Suppressor macrophage (primary cell): ENCODE data around the gene MBD2.
A peak's percentile ranks its signal among the peaks of the same experiment; 100 is the strongest.
"Not testable (repeated sequence)": the region's sequence is repeated elsewhere in the genome, so short reads cannot be mapped to it uniquely, and the experiment has no call there.

Source experiments
- DNase-seq, 4 experiments: peaks; one replicate each; pipeline ENCODE4 v3.0.0-alpha.2; 2020 to 2022

The MBD2 gene

GRCh38 chr18:54149078-54149697 lies 75.3 kb downstream of the MBD2 start:
- DNase-seq = peak; percentile 33 to 64 (median 46)

- no peak for DNase-seq
Observed at GRCh38 chr18:54148678-54149077, 75.8 kb downstream of the MBD2 start.

DNA sequence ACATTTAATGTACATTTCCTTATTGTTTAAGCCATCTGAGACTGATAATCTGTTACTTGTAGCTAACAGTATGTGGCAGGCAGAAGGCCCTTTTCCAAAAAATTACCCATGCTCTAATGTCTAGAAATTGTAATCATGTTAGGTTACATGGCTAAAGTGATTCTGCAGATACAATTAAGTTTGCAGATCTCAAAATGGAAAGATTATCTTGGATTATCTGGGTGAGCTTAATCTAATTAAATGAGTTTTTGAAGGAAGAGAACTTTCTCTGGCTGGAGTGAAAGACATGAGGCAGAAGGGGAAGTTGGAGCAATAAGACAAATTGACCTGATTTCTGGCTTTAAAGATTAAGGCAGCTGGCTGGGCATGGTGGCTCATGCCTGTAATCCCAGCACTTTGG lies 76.3 kb downstream of the MBD2 start:
- DNase-seq = peak in 2 of 4 experiments; percentile 7 to 9

DNA sequence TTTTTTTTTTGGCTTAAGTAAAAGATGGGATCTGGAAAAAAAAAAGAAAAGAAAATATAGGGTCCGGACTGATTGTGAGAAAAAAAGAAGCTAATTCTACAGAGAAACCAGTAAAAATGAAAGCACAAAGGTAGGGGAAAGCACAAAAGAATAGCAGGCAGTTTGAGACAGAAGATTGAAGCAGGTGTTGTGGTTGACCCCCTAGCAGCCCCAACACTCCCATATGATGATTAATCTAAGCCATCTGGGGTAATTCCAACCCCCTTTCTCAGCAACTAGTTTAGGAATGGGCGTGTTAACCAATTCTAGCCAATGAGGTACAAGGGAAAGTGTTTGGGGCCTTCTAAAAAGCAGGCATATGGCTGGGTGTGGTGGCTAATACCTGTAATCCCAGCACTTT lies 77.0 kb downstream of the MBD2 start:
- DNase-seq = no peak

GRCh38 chr18:54141041-54141608 lies 83.3 kb downstream of the MBD2 start:
- no peak for DNase-seq

DNA sequence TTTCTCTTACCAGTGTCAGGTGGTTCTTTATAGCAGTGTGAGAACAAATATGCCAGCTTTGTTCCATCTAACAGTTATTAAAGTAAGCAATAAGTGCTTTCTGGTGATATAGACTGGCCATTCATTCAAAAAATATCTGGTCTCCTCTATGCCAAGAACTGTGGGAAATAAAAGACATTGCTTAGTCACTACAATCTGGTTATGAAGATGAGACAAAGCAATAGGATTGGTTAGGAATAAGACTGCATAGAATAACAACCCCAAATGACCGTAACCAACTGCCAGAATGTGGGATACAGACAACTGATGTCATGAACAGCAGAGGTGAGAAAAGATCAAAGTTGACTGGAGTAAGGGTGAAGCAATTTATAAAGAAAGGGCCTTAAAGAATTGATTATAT lies 83.8 kb downstream of the MBD2 start:
- DNase-seq = no peak

DNA sequence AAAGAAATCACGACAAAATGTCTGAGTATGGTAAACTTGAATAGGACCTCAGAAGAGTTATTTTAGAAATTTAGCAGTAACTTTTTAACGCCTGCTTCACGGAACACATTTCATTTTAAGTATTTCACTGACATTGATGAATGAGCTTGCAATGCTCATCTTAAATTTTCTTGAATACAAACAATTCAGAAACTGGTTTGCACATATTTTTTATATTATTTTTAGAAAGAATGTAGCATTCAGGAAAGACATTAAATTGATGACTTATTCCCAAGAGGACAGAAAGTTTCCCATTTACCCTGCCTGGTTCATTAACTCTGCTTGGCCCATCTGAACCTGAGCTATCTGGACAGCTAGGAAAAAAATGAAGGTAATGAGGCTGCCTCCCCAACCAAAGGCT lies 89.3 kb downstream of the MBD2 start:
- no peak for DNase-seq

DNA sequence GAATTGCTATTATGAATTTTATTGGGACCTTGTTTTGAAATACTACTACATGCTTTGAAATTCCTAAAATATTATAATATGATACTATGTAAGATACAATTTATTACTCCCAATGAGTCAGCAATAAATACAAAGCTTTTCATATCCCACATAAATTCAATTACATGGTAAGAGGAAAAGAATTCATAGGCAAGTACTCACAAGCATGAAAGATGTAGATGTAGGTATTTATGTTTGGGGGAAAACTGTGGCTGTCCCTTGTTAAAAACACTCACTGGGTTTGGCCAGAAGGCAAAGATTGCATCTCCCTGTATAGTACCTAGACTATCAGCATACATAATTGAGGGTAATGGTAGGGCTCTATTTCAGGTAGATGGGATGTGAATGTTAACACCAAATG lies 90.4 kb downstream of the MBD2 start:
- no peak for DNase-seq

DNA sequence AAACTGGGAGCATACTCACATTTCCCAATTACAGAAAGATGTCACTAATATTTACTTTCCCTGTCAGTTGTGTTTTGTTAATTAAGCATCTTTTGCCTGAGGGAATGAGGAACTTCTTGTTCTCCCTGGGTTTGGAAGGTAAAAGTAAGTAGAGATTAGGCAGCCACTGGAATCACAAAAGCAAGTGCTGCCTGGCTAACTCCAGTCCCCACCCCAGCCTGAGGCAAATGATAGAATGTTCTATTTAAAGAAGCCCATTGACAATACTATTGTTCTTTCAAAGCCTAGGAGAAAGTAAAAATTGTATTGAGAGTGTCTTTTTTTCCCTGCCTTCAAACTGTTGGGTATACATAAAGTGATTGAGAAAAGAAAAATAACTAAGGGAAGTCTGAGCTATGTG lies 93.8 kb downstream of the MBD2 start:
- DNase-seq = no peak

- DNase-seq = no peak
Observed at GRCh38 chr18:54130177-54130576, 94.3 kb downstream of the MBD2 start.

GRCh38 chr18:54129448-54130067 lies 94.9 kb downstream of the MBD2 start:
- no peak for DNase-seq

- DNase-seq = peak; percentile 56 to 66 (median 62)
Observed at GRCh38 chr18:54127759-54128378, 96.6 kb downstream of the MBD2 start.

- DNase-seq = peak in 2 of 4 experiments; percentile 5 to 12
Observed at GRCh38 chr18:54125429-54125828, 99.0 kb downstream of the MBD2 start.

DNA sequence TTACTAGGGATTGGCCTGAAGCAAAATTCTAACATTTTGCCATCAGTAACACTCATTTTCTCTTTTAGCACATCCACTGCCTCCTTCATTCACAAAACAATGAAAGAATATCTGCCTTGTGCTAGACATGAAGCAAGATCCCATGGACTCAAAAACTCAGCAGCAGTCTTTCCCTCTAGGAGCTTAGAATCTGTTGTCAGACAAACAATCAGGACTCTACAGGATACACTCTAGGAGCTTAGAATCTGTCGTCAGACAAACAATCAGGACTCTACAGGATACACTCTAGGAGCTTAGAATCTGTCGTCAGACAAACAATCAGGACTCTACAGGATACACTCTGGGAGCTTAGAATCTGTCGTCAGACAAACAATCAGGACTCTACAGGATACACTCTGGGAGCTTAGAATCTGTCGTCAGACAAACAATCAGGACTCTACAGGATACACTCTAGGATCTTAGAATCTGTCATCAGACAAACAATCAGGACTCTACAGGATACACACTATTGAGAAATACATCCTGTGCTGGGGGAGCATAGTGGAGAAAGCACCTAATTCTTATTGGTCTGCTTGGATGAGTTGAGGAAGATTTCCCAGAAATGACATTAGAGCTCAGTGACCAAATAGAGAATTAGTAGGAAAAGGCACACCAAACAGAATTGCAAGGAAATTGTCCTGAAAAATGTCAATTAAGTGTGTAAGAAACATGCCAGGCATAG lies 100.6 kb downstream of the MBD2 start:
- not testable (repeated sequence) for DNase-seq

DNA sequence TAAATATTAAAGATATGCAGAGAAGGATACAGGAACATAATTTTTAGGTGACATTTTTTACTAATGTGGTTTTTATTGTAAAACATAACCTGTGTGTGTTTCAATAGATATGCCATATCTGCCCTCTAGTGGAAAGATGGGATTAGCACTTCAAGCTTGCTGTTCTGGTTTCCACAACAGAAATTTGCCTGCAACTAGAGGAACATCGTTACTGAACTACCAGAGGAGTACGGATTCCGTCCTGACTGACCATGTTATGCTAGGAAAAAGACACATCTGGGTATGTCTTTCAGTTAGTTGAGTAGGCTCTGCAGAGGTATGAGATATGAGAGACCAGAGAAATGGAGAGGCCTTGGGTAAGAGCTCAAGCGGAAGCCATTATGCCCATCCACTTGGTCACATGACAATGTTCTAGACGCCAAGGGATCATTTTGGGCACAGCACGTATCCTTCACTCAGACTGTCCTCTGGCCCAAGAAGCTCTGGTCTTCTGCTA lies 104.9 kb downstream of the MBD2 start:
- peak; percentile 43 to 67 (median 50) for DNase-seq

- DNase-seq = no peak
Observed at GRCh38 chr18:54117853-54118773, 106.4 kb downstream of the MBD2 start.

DNA sequence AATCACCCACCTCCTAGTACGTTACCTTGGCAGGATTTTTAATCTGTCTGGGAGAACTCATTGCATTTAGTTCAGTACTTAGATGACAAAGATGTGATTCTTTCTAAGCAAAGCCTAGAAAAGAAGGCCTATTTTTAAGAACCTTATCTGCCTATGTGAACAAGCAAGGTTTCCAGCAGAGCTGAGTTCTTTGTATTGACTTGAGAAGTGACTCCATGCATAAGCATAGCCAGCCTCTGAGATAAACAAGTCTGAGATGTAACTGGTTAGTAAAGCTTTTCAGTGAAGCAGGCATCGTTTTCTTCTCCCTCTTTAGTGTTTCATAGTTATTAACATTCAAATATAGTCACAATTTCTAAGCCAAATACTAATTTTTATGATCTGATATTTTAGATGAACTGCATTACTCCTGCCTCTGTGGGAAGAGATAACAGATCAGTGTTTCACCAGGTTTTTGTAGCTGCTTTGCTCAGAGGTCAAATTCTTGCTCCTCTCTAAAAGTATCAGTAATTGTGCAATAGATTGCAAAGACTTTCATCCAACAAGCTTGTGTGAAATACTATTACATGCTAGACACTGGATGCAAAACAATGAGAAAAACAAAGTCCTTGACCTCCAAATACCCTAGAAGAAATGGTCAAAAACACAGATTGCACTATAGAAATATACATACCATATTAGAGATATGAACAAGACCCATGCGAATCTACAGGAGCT lies 107.8 kb downstream of the MBD2 start:
- DNase-seq = no peak

- no peak for DNase-seq
Observed at GRCh38 chr18:54112356-54112755, 112.1 kb downstream of the MBD2 start.

DNA sequence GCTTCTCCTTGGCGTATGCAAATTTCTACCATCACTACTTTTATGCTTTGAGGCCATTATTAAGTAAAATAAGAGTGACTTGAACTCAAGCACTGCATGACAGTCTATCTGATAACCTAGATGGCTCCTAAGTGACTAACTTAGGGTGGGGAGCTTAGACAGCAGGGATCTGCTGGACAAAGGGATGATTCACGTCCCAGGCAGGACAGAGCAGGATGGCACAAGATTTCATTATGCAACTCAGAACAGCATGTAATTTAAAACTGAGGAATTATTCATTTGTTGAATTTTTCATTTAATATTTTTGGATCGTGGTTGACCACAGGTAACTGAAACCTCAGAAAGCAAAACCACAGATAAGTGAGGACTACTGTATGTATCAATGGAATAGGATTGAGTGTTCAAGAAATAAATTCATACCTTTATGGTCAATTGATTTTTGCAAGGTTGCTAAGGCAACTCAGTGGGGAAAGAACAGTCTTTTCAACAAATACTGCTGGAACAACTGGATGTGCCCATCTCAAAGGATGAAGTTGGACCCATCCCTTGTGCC lies 115.3 kb downstream of the MBD2 start:
- DNase-seq = no peak

- no peak for DNase-seq
Observed at GRCh38 chr18:54102123-54102522, 122.3 kb downstream of the MBD2 start.
